Activated CD8-positive, alpha-beta T cell treated with anti-CD3 and anti-CD28 coated beads, Interleukin-2, amount 10 ng/mL, durations not matched to agents 7 days and 5 days (primary cell): ENCODE data around the gene PGR. TPM values are rescaled to one million over a fixed set of nuclear protein-coding genes. Genes with fewer than 3 reads are reported as not detected.

Source experiments
- ATAC-seq: fragments of 150-1000 bp; cut with Tn5 transposase; one replicate; pipeline ENCODE4 v1.10.0; 2021; ENCODE audit warnings: moderate library complexity
- CTCF ChIA-PET: fragments of 350-600 bp; sonication (Branson Sonifier 250); formaldehyde crosslinking; loops from one replicate; lab custom pipeline; 2021; ENCODE audit warnings: antibody characterized with exemption; lab: Charles Lee
- POLR2A ChIA-PET: fragments of 350-600 bp; sonication (Branson Sonifier 250); formaldehyde crosslinking; loops from one replicate; lab custom pipeline; 2021; ENCODE audit warnings: antibody characterized with exemption; lab: Charles Lee
- DNase-seq: peaks from one replicate; pipeline ENCODE4 v3.0.0-alpha.2; 2020
- H3K27ac Mint-ChIP-seq: one replicate; pipeline ENCODE4 v1.8.0; 2021; ENCODE audit warnings: mild to moderate bottlenecking, mixed read lengths
- H3K27me3 Mint-ChIP-seq: one replicate; pipeline ENCODE4 v1.8.0; 2021; ENCODE audit warnings: low read depth, mixed read lengths
- H3K36me3 Mint-ChIP-seq: one replicate; pipeline ENCODE4 v1.8.0; 2021; ENCODE audit warnings: low read depth, mixed read lengths
- H3K4me1 Mint-ChIP-seq: one replicate; pipeline ENCODE4 v1.8.0; 2021; ENCODE audit warnings: low read depth, mixed read lengths
- H3K4me3 Mint-ChIP-seq: one replicate; pipeline ENCODE4 v1.8.0; 2021; ENCODE audit warnings: mild to moderate bottlenecking, mixed read lengths
- H3K9me3 Mint-ChIP-seq: one replicate; pipeline ENCODE4 v1.8.0; 2022; ENCODE audit warnings: mixed read lengths; ENCODE audit not compliant: insufficient read depth
- total RNA-seq, 2 experiments: library from RNA; stranded (reverse); gene quantifications; one replicate each; pipeline ENCODE4 v1.2.3, GENCODE V29; 2021

Gene PGR
- total RNA-seq, 2 experiments from 2014 or later: not detected

DNA sequence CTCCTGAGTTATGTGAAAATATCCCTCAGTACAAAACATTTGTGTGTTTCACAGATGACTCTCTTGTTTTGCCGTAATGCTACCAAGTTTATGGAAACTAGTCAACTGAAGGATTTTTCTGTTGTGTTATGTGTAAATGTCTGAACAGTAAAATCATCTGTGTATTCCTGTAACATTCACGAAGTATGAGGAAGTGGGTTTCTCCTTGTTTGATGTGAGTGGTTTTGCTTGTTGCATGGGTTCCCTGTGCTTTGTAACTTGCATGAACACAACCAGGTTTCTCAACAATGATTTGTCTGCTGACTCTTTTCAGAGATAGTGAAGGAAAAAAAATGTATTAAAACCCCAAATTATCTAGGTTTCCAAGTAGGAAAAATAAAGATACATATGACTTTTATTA, 138.1 kb downstream of the PGR start:
- ChIA-PET CTCF (no interaction called here), POLR2A (no interaction called here)
- H3K9me3 Mint-ChIP-seq: no peaks in the 10 kb centered on the region
- no peak overlapping the region for H3K4me3 Mint-ChIP-seq
- DNase-seq: no peak
- no peaks in the 10 kb centered on the region for H3K27me3 Mint-ChIP-seq
- no peak for ATAC-seq
- H3K36me3 Mint-ChIP-seq: no peaks in the 10 kb centered on the region
- H3K4me1 Mint-ChIP-seq: no peaks in the 10 kb centered on the region
- no peak overlapping the region for H3K27ac Mint-ChIP-seq

GRCh38 chr11:100990931-100991330, 138.7 kb downstream of the PGR start:
- no peak overlapping the region for H3K4me3 Mint-ChIP-seq
- CTCF ChIA-PET: no interaction called here

DNA sequence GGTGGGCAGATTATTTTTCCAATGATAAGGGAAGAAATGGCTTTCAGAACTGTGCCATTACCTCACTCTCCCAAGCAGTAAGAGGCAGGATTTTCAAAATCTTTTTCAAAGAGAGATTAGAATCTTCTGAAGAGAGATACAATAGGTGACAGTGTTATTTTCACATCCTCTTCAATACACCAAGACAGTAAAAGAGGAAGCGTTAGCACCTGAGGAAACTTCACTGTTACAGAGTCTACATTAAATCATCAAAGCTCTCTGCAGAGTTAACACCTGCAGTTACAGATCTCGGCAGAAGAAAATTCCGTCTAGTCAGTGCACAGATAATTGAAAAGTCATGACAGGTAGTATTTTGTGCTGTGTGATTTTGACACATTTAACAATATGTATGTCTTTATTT, 144.9 kb downstream of the PGR start:
- POLR2A ChIA-PET: no interaction called here
- CTCF ChIA-PET: no interaction called here
- no peak for DNase-seq
- Mint-ChIP-seq H3K9me3 (no peaks in the 10 kb centered on the region), H3K27ac (no peak overlapping the region), H3K4me1 (no peaks in the 10 kb centered on the region), H3K27me3 (no peaks in the 10 kb centered on the region), H3K4me3 (no peak overlapping the region), H3K36me3 (no peaks in the 10 kb centered on the region)
- no peak for ATAC-seq

More at GRCh38 chr11:100990931-100991330, 138.7 kb downstream of the PGR start:
- ATAC-seq: no peak
- Mint-ChIP-seq H3K36me3 (no peaks in the 10 kb centered on the region), H3K9me3 (no peaks in the 10 kb centered on the region), H3K4me1 (no peaks in the 10 kb centered on the region), H3K27ac (no peak overlapping the region), H3K27me3 (no peaks in the 10 kb centered on the region)
- POLR2A ChIA-PET: no interaction called here
- DNase-seq: no peak

DNA sequence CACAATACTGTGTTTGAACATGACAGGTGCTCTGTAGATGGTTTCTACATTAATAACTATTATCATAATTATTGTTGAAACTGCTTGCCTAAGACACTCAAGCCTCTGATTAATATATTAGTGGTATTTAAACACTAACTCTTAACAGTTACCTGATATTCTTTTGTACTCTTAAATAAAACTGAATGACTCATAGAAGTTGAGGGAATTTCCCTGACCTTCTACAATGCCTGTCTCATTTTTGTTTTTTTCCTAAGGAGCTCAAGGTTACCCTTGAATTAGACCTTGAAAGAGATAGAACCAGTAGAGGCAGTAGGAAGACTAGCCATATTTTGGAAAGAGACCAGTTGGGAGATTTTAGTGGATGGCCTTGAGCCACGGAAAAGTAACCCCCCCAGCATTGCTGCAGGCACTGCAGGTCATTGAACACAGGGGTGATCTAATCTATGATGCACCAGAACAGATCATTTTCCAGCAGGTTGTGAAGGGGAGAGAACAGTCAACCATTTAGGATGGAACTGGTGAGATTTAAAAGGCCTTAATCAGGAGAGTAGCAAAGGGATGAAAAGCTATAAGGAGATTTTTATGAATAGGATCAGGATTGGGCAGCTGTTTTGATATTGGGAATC, 148.3 kb downstream of the PGR start:
- no peaks in the 10 kb centered on the region for H3K36me3 Mint-ChIP-seq
- DNase-seq (no peak), ATAC-seq (no peak)
- no peak overlapping the region for H3K27ac Mint-ChIP-seq
- no peaks in the 10 kb centered on the region for H3K4me1 Mint-ChIP-seq
- H3K9me3 Mint-ChIP-seq: no peaks in the 10 kb centered on the region
- no peak overlapping the region for H3K4me3 Mint-ChIP-seq
- ChIA-PET POLR2A (no interaction called here), CTCF (interaction anchor here (1.4 kb wide), 1 partner anchor 18 kb away, joined by 4 read pairs; no protein-coding TSS in a partner anchor)
- H3K27me3 Mint-ChIP-seq: no peaks in the 10 kb centered on the region

GRCh38 chr11:100980156-100980555, 149.5 kb downstream of the PGR start:
- Mint-ChIP-seq H3K27ac (no peak overlapping the region), H3K27me3 (no peaks in the 10 kb centered on the region), H3K36me3 (no peaks in the 10 kb centered on the region), H3K4me3 (no peak overlapping the region), H3K9me3 (no peaks in the 10 kb centered on the region), H3K4me1 (no peaks in the 10 kb centered on the region)
- ChIA-PET POLR2A (no interaction called here), CTCF (interaction anchor here (1.4 kb wide), 1 partner anchor 17 kb away, joined by 4 read pairs; no protein-coding TSS in a partner anchor)
- ATAC-seq: no peak
- no peak for DNase-seq
